Adrenal gland (tissue), 12 donors: ENCODE results near the gene KBTBD12. TPM values are rescaled to one million over a fixed set of nuclear protein-coding genes. Genes with fewer than 3 reads are reported as not detected.

ENCODE experiments used
- DNase-seq, 7 donors: peaks; one replicate each; pipeline ENCODE4 v3.0.0-alpha.2; 2019 to 2020
- H3K27ac ChIP-seq, 5 donors: fragments of 200-600 bp; sonication (generic) in 4 of 5; 1 replicate in 3 of 5; 2 replicates in 2 of 5; pipeline versions ENCODE4 v1.5.1 to v1.8.0; 2016 to 2020; ENCODE audit warnings: mild to moderate bottlenecking in 1 of 5
- H3K27me3 ChIP-seq: fragments of 200-600 bp; 2 replicates; pipeline ENCODE4 v1.8.0; 2021
- H3K36me3 ChIP-seq, 2 donors: fragments of 200-600 bp; replicated peaks in 1 of 2; 1 replicate in 1 of 2; 2 replicates in 1 of 2; pipeline versions ENCODE4 v1.5.1 to v1.8.0; 2018 to 2022
- H3K4me1 ChIP-seq, 2 donors: fragments of 200-600 bp; replicated peaks in 1 of 2; 1 replicate in 1 of 2; 2 replicates in 1 of 2; pipeline versions ENCODE4 v1.5.1 to v1.8.0; 2018 to 2021
- H3K4me3 ChIP-seq, 4 donors: fragments of 200-600 bp; sonication (generic) in 3 of 4; one replicate each; pipeline ENCODE4 v1.5.1; 2016 to 2018
- H3K9me3 ChIP-seq, 3 donors: fragments of 200-600 bp; sonication (generic) in 1 of 3; replicated peaks in 1 of 3; 1 replicate in 2 of 3; 2 replicates in 1 of 3; pipeline versions ENCODE4 v1.5.1 to v1.8.0; 2016 to 2021
- POLR2A ChIP-seq, 2 donors: fragments of 450-650 bp; IDR thresholded peaks; one replicate each; pipeline ENCODE4 v1.6.1; 2017; ENCODE audit warnings: antibody characterized with exemption in 2 of 2, mild to moderate bottlenecking in 2 of 2, moderate library complexity in 1 of 2
- WGBS, 4 donors: extraction: QIAGEN DNeasy Blood & Tissue Kit in 2 of 4; methylation state at CpG; one replicate each; pipeline versions ENCODE4 v1.1.5 to v1.1.7; 2013 to 2017; 5-methylcytosine and 5-hydroxymethylcytosine counted together
- intact Hi-C, 2 donors: fragments of 100-400 bp; cut with DNase I; formaldehyde crosslinking; loops; one replicate each; pipeline versions ENCODE4 v1.14.1 to v1.15.0; 2022 to 2023
- polyA plus RNA-seq, 3 donors: library from polyadenylated mRNA; stranded (reverse); fragments of 200-250 nt in 2 of 3; fragments of 350-450 nt in 1 of 3; fragmentation: Illumina TruSeq in 1 of 3; extraction: RNeasy Lipid Tissue Mini Kit (QIAGEN cat#74804) in 1 of 3; gene quantifications; one replicate each; pipeline ENCODE4 v1.2.3, GENCODE V29; 2013 to 2014
- total RNA-seq, 9 donors: library from RNA; depleted of rRNA in 4 of 9; stranded (reverse); fragments of >200 nt in 4 of 9; fragments of 120-200 nt in 1 of 9; fragmentation: NEBNext Ultra II Directional in 1 of 9; extraction: Animal tissue kit (Norgen Biotek cat#: 25700) in 1 of 9; gene quantifications; one replicate each; pipeline versions ENCODE4 v1.1.0 to v1.2.4, GENCODE V29; 2013 to 2023
- TF ChIP-seq, protein P1 (sequence below), 6 experiments: fragments of 450-650 bp in 4 of 6; fragments of 200-600 bp in 2 of 6; sonication (generic) in 1 of 6; IDR thresholded peaks; 1 replicate in 5 of 6; 2 replicates in 1 of 6; pipeline versions ENCODE4 v1.5.1 to v1.8.0; 2016 to 2021; ENCODE audit warnings: antibody characterized with exemption in 6 of 6, mild to moderate bottlenecking in 2 of 6, moderate library complexity in 1 of 6
- donor health status: healthy with polysubstance abuse.
- donor health status: Bipolar disorder and iron deficiency.
- donor health status: DM: yes; HTN: yes; CAD: no.
- donor health status: DM: no; HTN: no; CAD: no.
- donor health status: DM: no; HTN: no; CAD: no.
- donor health status: DM: yes; HTN: yes; CAD: no.

Gene KBTBD12
- total and polyA plus RNA-seq, 12 donors, result 0.07 to 0.95 (median 0.42) TPM

DNA sequence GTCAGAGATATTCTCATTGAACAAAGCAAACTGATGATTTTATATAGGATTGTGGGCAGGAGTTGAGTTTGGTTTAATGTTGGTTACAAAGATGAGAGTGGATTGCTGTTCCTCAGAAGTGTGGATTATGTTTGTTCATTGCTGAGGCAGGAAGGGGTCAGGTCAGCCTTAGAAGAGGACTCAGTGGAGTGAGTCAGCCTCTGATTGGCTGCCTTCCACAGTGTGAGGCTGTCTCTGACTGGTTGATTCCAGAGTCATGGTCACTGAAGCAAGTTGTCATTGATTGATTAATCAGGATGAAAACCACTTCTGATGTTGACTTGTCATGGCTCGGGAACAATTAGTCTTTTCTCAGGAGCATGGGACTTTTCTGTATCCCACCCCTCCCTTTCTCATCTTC is 36.2 kb downstream of the KBTBD12 start:
- peak in 6 of 7 donors; percentile 31 to 71 (median 41) for DNase-seq
- WGBS, 4 donors, result 27 to 75% (median 53%) methylated on average over 1 of the region's 1 CpG
- H3K4me1 ChIP-seq, result no peaks in the 10 kb centered on the region
- intact Hi-C loops, result no loop called here
- H3K4me3 ChIP-seq, result no peak overlapping the region
- H3K9me3 ChIP-seq, result no peaks in the 10 kb centered on the region
- no peaks in the 10 kb centered on the region for H3K36me3 ChIP-seq
- H3K27me3 ChIP-seq, result no peaks in the 10 kb centered on the region
- TF ChIP-seq, protein P1, sequence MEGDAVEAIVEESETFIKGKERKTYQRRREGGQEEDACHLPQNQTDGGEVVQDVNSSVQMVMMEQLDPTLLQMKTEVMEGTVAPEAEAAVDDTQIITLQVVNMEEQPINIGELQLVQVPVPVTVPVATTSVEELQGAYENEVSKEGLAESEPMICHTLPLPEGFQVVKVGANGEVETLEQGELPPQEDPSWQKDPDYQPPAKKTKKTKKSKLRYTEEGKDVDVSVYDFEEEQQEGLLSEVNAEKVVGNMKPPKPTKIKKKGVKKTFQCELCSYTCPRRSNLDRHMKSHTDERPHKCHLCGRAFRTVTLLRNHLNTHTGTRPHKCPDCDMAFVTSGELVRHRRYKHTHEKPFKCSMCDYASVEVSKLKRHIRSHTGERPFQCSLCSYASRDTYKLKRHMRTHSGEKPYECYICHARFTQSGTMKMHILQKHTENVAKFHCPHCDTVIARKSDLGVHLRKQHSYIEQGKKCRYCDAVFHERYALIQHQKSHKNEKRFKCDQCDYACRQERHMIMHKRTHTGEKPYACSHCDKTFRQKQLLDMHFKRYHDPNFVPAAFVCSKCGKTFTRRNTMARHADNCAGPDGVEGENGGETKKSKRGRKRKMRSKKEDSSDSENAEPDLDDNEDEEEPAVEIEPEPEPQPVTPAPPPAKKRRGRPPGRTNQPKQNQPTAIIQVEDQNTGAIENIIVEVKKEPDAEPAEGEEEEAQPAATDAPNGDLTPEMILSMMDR (IDR thresholded peaks at IDR 0.05), result no peak
- TF ChIP-seq POLR2A (IDR thresholded peaks at IDR 0.05), result no peak
- no peak overlapping the region for H3K27ac ChIP-seq

DNA sequence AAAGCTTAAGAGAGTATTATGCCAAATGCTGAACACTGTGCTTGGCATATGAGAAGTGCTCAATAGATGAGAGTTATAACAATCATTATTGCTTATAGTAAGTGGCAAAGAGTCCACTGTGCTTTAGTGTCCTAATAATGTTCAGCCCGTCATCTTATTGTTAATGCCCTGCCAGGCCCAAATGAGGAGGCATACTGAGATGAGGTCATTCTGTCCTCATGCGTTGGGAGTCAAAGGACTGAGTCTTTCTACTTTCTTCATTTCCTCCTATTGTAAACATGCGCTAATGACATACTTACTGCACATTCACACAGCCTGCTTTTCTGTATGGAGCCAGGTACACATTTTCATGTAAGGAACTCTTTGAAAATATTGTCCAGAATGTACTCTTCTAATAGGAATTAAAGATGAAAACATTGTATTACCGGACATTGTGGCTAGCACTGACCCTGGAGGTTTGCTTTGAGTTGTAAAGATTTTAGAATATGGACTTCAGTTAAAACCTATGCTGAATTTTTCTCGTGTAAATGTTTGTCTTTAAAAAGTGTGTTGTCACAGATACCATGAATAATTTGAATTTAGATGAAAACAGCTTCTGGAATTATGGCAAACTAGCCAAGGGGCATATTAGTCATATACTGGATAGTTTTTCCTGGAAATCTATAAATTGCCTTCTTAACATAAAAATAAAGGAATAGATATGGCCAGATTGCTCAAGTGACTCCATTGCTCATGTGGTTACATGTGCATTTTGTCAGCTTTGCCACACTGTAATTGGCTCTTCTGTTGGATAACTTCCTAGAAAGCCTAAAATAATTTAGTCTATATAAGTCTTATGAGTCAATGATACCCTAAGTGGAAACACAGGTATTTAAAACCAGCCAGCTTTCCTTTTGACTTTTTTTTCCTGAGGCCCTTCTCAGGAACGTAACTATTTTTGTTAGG is 38.3 kb downstream of the KBTBD12 start:
- H3K4me3 ChIP-seq, result no peak overlapping the region
- no peak for DNase-seq
- TF ChIP-seq, protein P1 (IDR thresholded peaks at IDR 0.05), result no peak
- no peak for TF ChIP-seq POLR2A (IDR thresholded peaks at IDR 0.05)
- H3K4me1 ChIP-seq, result no peaks in the 10 kb centered on the region
- H3K27me3 ChIP-seq, result no peaks in the 10 kb centered on the region
- intact Hi-C loops, result no loop called here
- no peak overlapping the region for H3K27ac ChIP-seq
- 82 to 88% (median 83%) methylated on average over 6 of the region's 6 CpGs for WGBS, 4 donors
- H3K9me3 ChIP-seq, result no peaks in the 10 kb centered on the region
- H3K36me3 ChIP-seq, result no peaks in the 10 kb centered on the region

DNA sequence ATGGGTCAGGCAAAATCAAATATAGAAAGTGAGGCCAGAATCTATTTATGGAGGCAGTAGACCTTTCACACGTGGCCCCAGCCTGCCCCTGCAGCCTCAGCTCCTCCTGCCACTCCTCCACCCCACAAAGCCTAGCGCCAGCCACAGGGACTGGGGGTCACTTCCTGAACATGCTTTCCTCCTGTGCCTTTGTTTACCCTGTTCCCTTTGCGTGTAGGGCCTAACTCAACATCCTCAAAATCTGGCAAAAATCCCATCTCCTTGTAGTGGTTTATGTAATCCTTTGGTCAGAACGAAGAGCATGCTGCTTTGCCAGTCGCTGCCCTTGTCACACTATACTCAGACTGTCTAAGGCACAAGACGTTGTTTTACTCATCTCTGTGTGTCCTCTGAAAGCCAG is 39.6 kb downstream of the KBTBD12 start:
- no peaks in the 10 kb centered on the region for H3K4me1 ChIP-seq
- 62 to 85% (median 64%) methylated on average over 6 of the region's 6 CpGs for WGBS, 4 donors
- H3K27ac ChIP-seq, result no peak overlapping the region
- no peak for DNase-seq
- intact Hi-C loops, result no loop called here
- H3K4me3 ChIP-seq, result no peak overlapping the region
- H3K36me3 ChIP-seq, result no peaks in the 10 kb centered on the region
- TF ChIP-seq POLR2A (IDR thresholded peaks at IDR 0.05), result no peak
- TF ChIP-seq, protein P1 (IDR thresholded peaks at IDR 0.05), result no peak
- no peaks in the 10 kb centered on the region for H3K9me3 ChIP-seq
- H3K27me3 ChIP-seq, result no peaks in the 10 kb centered on the region

DNA sequence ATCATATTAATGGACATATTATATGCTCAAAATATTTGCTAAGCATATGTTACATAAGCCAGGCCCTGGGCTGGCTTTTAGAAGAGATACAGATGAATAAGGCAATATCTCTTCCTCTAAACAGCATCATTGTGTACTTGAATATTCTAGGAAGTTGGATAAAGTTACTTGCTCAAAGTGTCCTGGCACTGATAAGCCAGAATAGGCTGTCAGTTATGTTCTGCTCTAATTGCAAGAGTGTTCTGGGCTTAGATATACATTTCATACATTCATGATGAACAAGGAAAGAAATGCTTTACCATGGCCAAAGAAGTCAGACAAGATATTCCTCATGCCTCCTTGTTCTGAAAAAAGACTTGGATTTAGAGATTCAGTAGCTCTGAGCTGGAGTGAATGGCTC is 40.7 kb downstream of the KBTBD12 start:
- H3K27ac ChIP-seq, result no peak overlapping the region
- no peaks in the 10 kb centered on the region for H3K36me3 ChIP-seq
- intact Hi-C loops, result no loop called here
- no peak overlapping the region for H3K4me3 ChIP-seq
- TF ChIP-seq, protein P1 (IDR thresholded peaks at IDR 0.05), result no peak
- no peak for TF ChIP-seq POLR2A (IDR thresholded peaks at IDR 0.05)
- no peaks in the 10 kb centered on the region for H3K9me3 ChIP-seq
- no peaks in the 10 kb centered on the region for H3K4me1 ChIP-seq
- no peaks in the 10 kb centered on the region for H3K27me3 ChIP-seq
- DNase-seq, result no peak
